Astrocyte (in vitro differentiated cells and primary cell): ENCODE results near the gene PLXDC2.

ENCODE experiments used
- EZH2 ChIP-seq: IDR thresholded peaks from 2 replicates; pipeline ENCODE4 v1.6.1; 2012; ENCODE audit warnings: mild to moderate bottlenecking, low read length, inconsistent platforms; ENCODE audit not compliant: insufficient read depth
- TF ChIP-seq, protein P1 (sequence below): IDR thresholded peaks from 2 replicates; pipeline ENCODE4 v1.5.1; 2011; ENCODE audit warnings: low read depth, mild to moderate bottlenecking, inconsistent platforms, low read length, moderate library complexity; ENCODE audit not compliant: insufficient read depth

- TF ChIP-seq, protein P1, sequence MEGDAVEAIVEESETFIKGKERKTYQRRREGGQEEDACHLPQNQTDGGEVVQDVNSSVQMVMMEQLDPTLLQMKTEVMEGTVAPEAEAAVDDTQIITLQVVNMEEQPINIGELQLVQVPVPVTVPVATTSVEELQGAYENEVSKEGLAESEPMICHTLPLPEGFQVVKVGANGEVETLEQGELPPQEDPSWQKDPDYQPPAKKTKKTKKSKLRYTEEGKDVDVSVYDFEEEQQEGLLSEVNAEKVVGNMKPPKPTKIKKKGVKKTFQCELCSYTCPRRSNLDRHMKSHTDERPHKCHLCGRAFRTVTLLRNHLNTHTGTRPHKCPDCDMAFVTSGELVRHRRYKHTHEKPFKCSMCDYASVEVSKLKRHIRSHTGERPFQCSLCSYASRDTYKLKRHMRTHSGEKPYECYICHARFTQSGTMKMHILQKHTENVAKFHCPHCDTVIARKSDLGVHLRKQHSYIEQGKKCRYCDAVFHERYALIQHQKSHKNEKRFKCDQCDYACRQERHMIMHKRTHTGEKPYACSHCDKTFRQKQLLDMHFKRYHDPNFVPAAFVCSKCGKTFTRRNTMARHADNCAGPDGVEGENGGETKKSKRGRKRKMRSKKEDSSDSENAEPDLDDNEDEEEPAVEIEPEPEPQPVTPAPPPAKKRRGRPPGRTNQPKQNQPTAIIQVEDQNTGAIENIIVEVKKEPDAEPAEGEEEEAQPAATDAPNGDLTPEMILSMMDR, result no peak
- no peak for TF ChIP-seq EZH2
These were observed 95.7 kb downstream of the PLXDC2 start for GRCh38 chr10:19911886-19912285.
